Measurements from ENCODE around the gene SLC26A9.

SLC26A9 gene

GRCh38 chr1:205979301-205979700 lies 36.0 kb upstream of the SLC26A9 start:
- Histone ChIP-seq H3K9ac (ENCODE audit: low read length) (no peak overlapping the region), H4K20me1 (ENCODE audit: insufficient read depth, low read length) (no peaks in the 10 kb centered on the region), H2AFZ (ENCODE audit: low read length) (no peak overlapping the region), H3K36me3 (replicated peaks; ENCODE audit: insufficient read depth, low read length) (no peaks in the 10 kb centered on the region), H3K4me3 (ENCODE audit: low read length) (no peak overlapping the region), H3K4me2 (ENCODE audit: low read depth, low read length) (no peak overlapping the region), H3K4me1 (ENCODE audit: low read length) (no peaks in the 10 kb centered on the region), H3K9me3 (replicated peaks; ENCODE audit: insufficient read depth, low read length) (no peaks in the 10 kb centered on the region), H3K9me2 (replicated peaks; ENCODE audit: insufficient read depth, low read length) (no peaks in the 10 kb centered on the region), H3K79me2 (ENCODE audit: low read length) (no peaks in the 10 kb centered on the region), H3F3A (ENCODE audit: insufficient read depth, low read length) (no peaks in the 10 kb centered on the region), H3K27ac (ENCODE audit: low read length) (no peak overlapping the region), H3K27me3 (replicated peaks; ENCODE audit: insufficient read depth, low read length) (no peaks in the 10 kb centered on the region)
- no peak for TF ChIP-seq EZH2phosphoT487 (IDR thresholded peaks at IDR 0.05; ENCODE audit: low read length)
- no peak for TF ChIP-seq EZH2 (optimal IDR thresholded peaks at IDR 0.05; ENCODE audit: low read depth, low read length)
- DNase-seq = no peak

- H3K9ac ChIP-seq (ENCODE audit: low read length) = no peak overlapping the region
- no peaks in the 10 kb centered on the region for H3K36me3 ChIP-seq (replicated peaks; ENCODE audit: insufficient read depth, low read length)
- H3K27me3 ChIP-seq (replicated peaks; ENCODE audit: insufficient read depth, low read length) = no peaks in the 10 kb centered on the region
- no peaks in the 10 kb centered on the region for H3F3A ChIP-seq (ENCODE audit: insufficient read depth, low read length)
- no peaks in the 10 kb centered on the region for H4K20me1 ChIP-seq (ENCODE audit: insufficient read depth, low read length)
- TF ChIP-seq, protein P1, sequence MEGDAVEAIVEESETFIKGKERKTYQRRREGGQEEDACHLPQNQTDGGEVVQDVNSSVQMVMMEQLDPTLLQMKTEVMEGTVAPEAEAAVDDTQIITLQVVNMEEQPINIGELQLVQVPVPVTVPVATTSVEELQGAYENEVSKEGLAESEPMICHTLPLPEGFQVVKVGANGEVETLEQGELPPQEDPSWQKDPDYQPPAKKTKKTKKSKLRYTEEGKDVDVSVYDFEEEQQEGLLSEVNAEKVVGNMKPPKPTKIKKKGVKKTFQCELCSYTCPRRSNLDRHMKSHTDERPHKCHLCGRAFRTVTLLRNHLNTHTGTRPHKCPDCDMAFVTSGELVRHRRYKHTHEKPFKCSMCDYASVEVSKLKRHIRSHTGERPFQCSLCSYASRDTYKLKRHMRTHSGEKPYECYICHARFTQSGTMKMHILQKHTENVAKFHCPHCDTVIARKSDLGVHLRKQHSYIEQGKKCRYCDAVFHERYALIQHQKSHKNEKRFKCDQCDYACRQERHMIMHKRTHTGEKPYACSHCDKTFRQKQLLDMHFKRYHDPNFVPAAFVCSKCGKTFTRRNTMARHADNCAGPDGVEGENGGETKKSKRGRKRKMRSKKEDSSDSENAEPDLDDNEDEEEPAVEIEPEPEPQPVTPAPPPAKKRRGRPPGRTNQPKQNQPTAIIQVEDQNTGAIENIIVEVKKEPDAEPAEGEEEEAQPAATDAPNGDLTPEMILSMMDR (IDR thresholded peaks at IDR 0.05; ENCODE audit: low read length) = no peak
- TF ChIP-seq EZH2 (optimal IDR thresholded peaks at IDR 0.05; ENCODE audit: low read depth, low read length) = no peak
- no peak overlapping the region for H3K4me3 ChIP-seq (ENCODE audit: low read length)
- no peaks in the 10 kb centered on the region for H3K9me2 ChIP-seq (replicated peaks; ENCODE audit: insufficient read depth, low read length)
- no peak overlapping the region for H3K27ac ChIP-seq (ENCODE audit: low read length)
- no peak for DNase-seq
- H2AFZ ChIP-seq (ENCODE audit: low read length) = no peak overlapping the region
- no peaks in the 10 kb centered on the region for H3K79me2 ChIP-seq (ENCODE audit: low read length)
- H3K4me1 ChIP-seq (ENCODE audit: low read length) = no peaks in the 10 kb centered on the region
- H3K4me2 ChIP-seq (ENCODE audit: low read depth, low read length) = no peak overlapping the region
- no peaks in the 10 kb centered on the region for H3K9me3 ChIP-seq (replicated peaks; ENCODE audit: insufficient read depth, low read length)
Observed at GRCh38 chr1:205978676-205979075, 35.4 kb upstream of the SLC26A9 start.

DNA sequence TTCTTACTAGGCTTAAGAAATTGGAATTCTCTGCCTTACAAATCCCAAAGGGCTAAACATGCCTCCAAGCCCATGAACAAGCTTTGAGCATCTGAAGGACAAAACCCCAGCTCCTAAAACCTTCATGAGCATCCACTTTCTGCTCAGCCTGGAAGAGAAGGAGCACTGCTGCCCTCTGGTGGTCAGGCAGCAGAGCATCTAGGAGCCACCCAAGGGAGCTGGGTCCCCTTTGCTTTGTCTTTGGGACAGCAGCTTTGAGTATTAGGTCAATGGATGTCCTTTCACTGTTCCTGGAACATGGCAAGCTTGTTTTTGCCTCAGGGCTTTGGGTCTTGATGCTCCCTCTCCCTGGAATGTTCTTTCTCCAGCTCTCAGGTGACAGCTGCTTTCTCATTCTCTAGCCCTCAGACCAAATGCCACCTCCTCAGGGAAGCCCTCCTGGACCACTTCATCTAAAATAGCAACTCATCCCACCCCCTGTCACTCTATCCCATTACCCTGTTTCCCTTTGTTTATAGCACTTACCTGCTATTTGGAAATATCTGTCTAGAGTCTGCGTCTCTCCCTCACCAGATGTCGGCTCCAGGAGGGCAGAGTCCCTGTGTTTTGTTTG lies 34.3 kb upstream of the SLC26A9 start:
- H3K9me2 ChIP-seq (replicated peaks; ENCODE audit: insufficient read depth, low read length) = no peaks in the 10 kb centered on the region
- no peaks in the 10 kb centered on the region for H3K27me3 ChIP-seq (replicated peaks; ENCODE audit: insufficient read depth, low read length)
- no peak for TF ChIP-seq EZH2phosphoT487 (IDR thresholded peaks at IDR 0.05; ENCODE audit: low read length)
- TF ChIP-seq, protein P1 (IDR thresholded peaks at IDR 0.05; ENCODE audit: low read length) = peak; percentile 100
- no peaks in the 10 kb centered on the region for H4K20me1 ChIP-seq (ENCODE audit: insufficient read depth, low read length)
- no peak overlapping the region for H3K4me2 ChIP-seq (ENCODE audit: low read depth, low read length)
- H3K36me3 ChIP-seq (replicated peaks; ENCODE audit: insufficient read depth, low read length) = no peaks in the 10 kb centered on the region
- no peaks in the 10 kb centered on the region for H3K9me3 ChIP-seq (replicated peaks; ENCODE audit: insufficient read depth, low read length)
- H3K9ac ChIP-seq (ENCODE audit: low read length) = no peak overlapping the region
- no peaks in the 10 kb centered on the region for H3K79me2 ChIP-seq (ENCODE audit: low read length)
- no peak overlapping the region for H2AFZ ChIP-seq (ENCODE audit: low read length)
- no peak overlapping the region for H3K27ac ChIP-seq (ENCODE audit: low read length)
- H3K4me3 ChIP-seq (ENCODE audit: low read length) = no peak overlapping the region
- DNase-seq = peak; percentile 87
- no peaks in the 10 kb centered on the region for H3K4me1 ChIP-seq (ENCODE audit: low read length)
- H3F3A ChIP-seq (ENCODE audit: insufficient read depth, low read length) = no peaks in the 10 kb centered on the region

DNA sequence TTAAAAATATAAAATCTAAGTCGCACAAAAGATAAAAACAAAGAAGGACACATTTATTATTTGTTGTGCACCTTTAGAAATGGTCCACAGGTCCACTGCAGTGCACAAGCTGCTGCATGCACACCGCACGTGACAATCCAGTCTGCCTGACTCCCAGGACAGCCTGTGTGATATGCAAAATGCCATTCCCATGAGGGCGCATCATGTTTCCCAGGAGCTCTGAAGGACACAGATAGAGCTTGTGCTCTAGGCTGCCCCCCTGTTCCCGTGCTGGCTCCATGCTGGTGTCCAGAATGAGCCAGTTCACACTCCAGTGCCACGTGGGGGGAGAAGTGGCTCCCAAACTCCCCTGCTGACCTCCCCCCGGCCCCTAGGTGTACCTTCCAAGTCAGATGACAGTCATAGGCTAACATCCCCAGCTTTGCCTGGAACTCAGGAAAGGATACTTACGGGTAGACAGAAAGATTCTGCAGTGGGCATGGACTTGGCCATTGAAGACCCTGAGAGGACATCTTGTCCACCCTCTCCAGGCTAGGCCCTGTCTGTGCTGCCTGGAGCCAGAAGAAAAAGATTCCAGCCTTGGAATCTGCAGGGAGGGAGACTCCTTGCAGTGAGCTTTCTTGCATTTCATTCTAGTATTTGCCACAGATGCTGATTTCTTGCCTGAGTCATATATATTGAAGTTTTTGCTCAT lies 33.6 kb upstream of the SLC26A9 start:
- Histone ChIP-seq H3K4me3 (ENCODE audit: low read length) (no peak overlapping the region), H4K20me1 (ENCODE audit: insufficient read depth, low read length) (no peaks in the 10 kb centered on the region), H3K27me3 (replicated peaks; ENCODE audit: insufficient read depth, low read length) (no peaks in the 10 kb centered on the region), H3K36me3 (replicated peaks; ENCODE audit: insufficient read depth, low read length) (no peaks in the 10 kb centered on the region), H3K9me2 (replicated peaks; ENCODE audit: insufficient read depth, low read length) (no peaks in the 10 kb centered on the region), H3K4me2 (ENCODE audit: low read depth, low read length) (no peak overlapping the region), H3F3A (ENCODE audit: insufficient read depth, low read length) (no peaks in the 10 kb centered on the region), H3K9ac (ENCODE audit: low read length) (no peak overlapping the region), H3K9me3 (replicated peaks; ENCODE audit: insufficient read depth, low read length) (no peaks in the 10 kb centered on the region), H3K79me2 (ENCODE audit: low read length) (no peaks in the 10 kb centered on the region), H3K4me1 (ENCODE audit: low read length) (no peaks in the 10 kb centered on the region), H3K27ac (ENCODE audit: low read length) (no peak overlapping the region), H2AFZ (ENCODE audit: low read length) (no peak overlapping the region)
- peak; percentile 10 for DNase-seq
- TF ChIP-seq EZH2 (optimal IDR thresholded peaks at IDR 0.05; ENCODE audit: low read depth, low read length) = no peak

Measured in MM.1S (cell line).